CD14-positive monocyte (primary cell): ENCODE measurements around the gene GRID2. TPM values are rescaled to one million over a fixed set of nuclear protein-coding genes. Genes with fewer than 3 reads are reported as not detected.

ENCODE experiments used
- DNase-seq, 3 donors: peaks; one replicate each; pipeline ENCODE4 v3.0.0-alpha.2; 2011 to 2022
- H2AFZ ChIP-seq: 2 replicates; pipeline ENCODE4 v1.6.0; 2012; ENCODE audit warnings: mild to moderate bottlenecking, low read depth, low read length, inconsistent platforms; ENCODE audit not compliant: insufficient read depth, poor library complexity, severe bottlenecking
- H3K27ac ChIP-seq, 2 donors: 1 replicate in 1 of 2; 2 replicates in 1 of 2; pipeline ENCODE4 v1.5.1; 2012 to 2013; ENCODE audit warnings: low read length in 2 of 2, control low read depth in 1 of 2, inconsistent platforms in 1 of 2, low read depth in 1 of 2, mild to moderate bottlenecking in 1 of 2
- H3K27me3 ChIP-seq, 2 donors: one replicate each; pipeline versions ENCODE4 v1.6.0 to v1.6.1; 2011 to 2013; ENCODE audit warnings: low read length in 2 of 2; ENCODE audit not compliant: control insufficient read depth in 2 of 2, insufficient read depth in 2 of 2
- H3K36me3 ChIP-seq, 2 donors: replicated peaks in 1 of 2; 1 replicate in 1 of 2; 2 replicates in 1 of 2; pipeline versions ENCODE4 v1.5.1 to v1.6.1; 2012 to 2013; ENCODE audit warnings: low read length in 2 of 2, control low read depth in 1 of 2, inconsistent platforms in 1 of 2, mild to moderate bottlenecking in 1 of 2; ENCODE audit not compliant: insufficient read depth in 2 of 2, control insufficient read depth in 1 of 2
- H3K4me1 ChIP-seq, 2 donors: 1 replicate in 1 of 2; 2 replicates in 1 of 2; pipeline versions ENCODE4 v1.5.1 to v1.6.1; 2012 to 2013; ENCODE audit warnings: low read length in 2 of 2, control low read depth in 1 of 2, inconsistent platforms in 1 of 2, mild to moderate bottlenecking in 1 of 2, moderate library complexity in 1 of 2; ENCODE audit not compliant: insufficient read depth in 2 of 2, control insufficient read depth in 1 of 2
- H3K4me2 ChIP-seq: replicated peaks from 2 replicates; pipeline ENCODE3; 2012; ENCODE audit warnings: low read length, moderate library complexity, mild to moderate bottlenecking; ENCODE audit not compliant: poor library complexity, severe bottlenecking; ENCODE audit errors: extremely low read depth
- H3K4me3 ChIP-seq, 3 experiments: fragments of 200-600 bp in 1 of 3; sonication (generic) in 1 of 3; replicated peaks in 1 of 3; 1 replicate in 2 of 3; 2 replicates in 1 of 3; pipeline ENCODE4 v1.5.1; 2011 to 2013; ENCODE audit warnings: low read length in 3 of 3, mild to moderate bottlenecking in 3 of 3, control low read depth in 2 of 3, low read depth in 2 of 3, inconsistent platforms in 1 of 3, moderate library complexity in 1 of 3
- H3K79me2 ChIP-seq: 2 replicates; pipeline ENCODE4 v1.6.0; 2012; ENCODE audit warnings: mild to moderate bottlenecking, control low read depth, inconsistent platforms, low read length, moderate library complexity; ENCODE audit not compliant: insufficient read depth
- H3K9ac ChIP-seq: 2 replicates; pipeline ENCODE4 v1.6.0; 2017; ENCODE audit warnings: low read length, mild to moderate bottlenecking; ENCODE audit not compliant: insufficient read depth, poor library complexity, severe bottlenecking
- H3K9me3 ChIP-seq, 2 donors: replicated peaks in 1 of 2; 1 replicate in 1 of 2; 2 replicates in 1 of 2; pipeline versions ENCODE4 v1.5.1 to v1.6.1; 2012 to 2013; ENCODE audit warnings: low read length in 2 of 2, control low read depth in 1 of 2; ENCODE audit not compliant: control insufficient read depth in 1 of 2, insufficient read depth in 1 of 2
- H4K20me1 ChIP-seq: 2 replicates; pipeline ENCODE4 v1.6.0; 2012; ENCODE audit warnings: mild to moderate bottlenecking, low read length, control low read depth, moderate library complexity; ENCODE audit not compliant: insufficient read depth
- H3K27ac Mint-ChIP-seq, 7 donors: one replicate each; pipeline ENCODE4 v1.8.0; 2020; ENCODE audit warnings: mild to moderate bottlenecking in 7 of 7, mixed read lengths in 7 of 7, moderate library complexity in 6 of 7, inconsistent platforms in 2 of 7
- H3K27me3 Mint-ChIP-seq, 3 donors: one replicate each; pipeline ENCODE4 v1.8.0; 2021 to 2022; ENCODE audit warnings: low read depth in 3 of 3, mild to moderate bottlenecking in 3 of 3, mixed read lengths in 3 of 3, moderate library complexity in 3 of 3, inconsistent platforms in 1 of 3
- H3K36me3 Mint-ChIP-seq, 2 donors: one replicate each; pipeline ENCODE4 v1.8.0; 2020; ENCODE audit warnings: mixed read lengths in 2 of 2, inconsistent platforms in 1 of 2, mild to moderate bottlenecking in 1 of 2
- H3K4me1 Mint-ChIP-seq: one replicate; pipeline ENCODE4 v1.8.0; 2020; ENCODE audit warnings: mild to moderate bottlenecking, mixed read lengths
- H3K4me3 Mint-ChIP-seq, 2 donors: one replicate each; pipeline ENCODE4 v1.8.0; 2020; ENCODE audit warnings: mild to moderate bottlenecking in 2 of 2, mixed read lengths in 2 of 2, moderate library complexity in 1 of 2
- H3K9me3 Mint-ChIP-seq, 7 donors: one replicate each; pipeline ENCODE4 v1.8.0; 2020 to 2022; ENCODE audit warnings: mixed read lengths in 7 of 7, mild to moderate bottlenecking in 6 of 7, moderate library complexity in 6 of 7, inconsistent platforms in 2 of 7
- CTCF ChIP-seq: fragments of 200-600 bp; IDR thresholded peaks from one replicate; pipeline ENCODE4 v1.8.0; 2022; ENCODE audit warnings: antibody characterized with exemption, mild to moderate bottlenecking
- WGBS: methylation state at CpG from one replicate; pipeline ENCODE4 v1.1.5; 2013; ENCODE audit warnings: missing lambda C conversion rate; ENCODE audit not compliant: insufficient coverage; 5-methylcytosine and 5-hydroxymethylcytosine counted together
- intact Hi-C, 2 donors: fragments of 100-400 bp; cut with micrococcal nuclease; formaldehyde crosslinking; loops; one replicate each; pipeline versions ENCODE4 v1.15.0 to v1.15.1; 2023
- polyA plus RNA-seq, 3 donors: library from polyadenylated mRNA; depleted of rRNA in 1 of 3; unstranded in 2 of 3; stranded (reverse) in 1 of 3; fragments of 300-500 nt in 2 of 3; fragments of >200 nt in 1 of 3; fragmentation: Illumina TruSeq in 2 of 3; gene quantifications; 1 replicate in 2 of 3; 2 replicates in 1 of 3; pipeline ENCODE4 v1.2.3, GENCODE V29; 2012 to 2021

Gene GRID2
- polyA plus RNA-seq, 3 donors: not detected

- Histone ChIP-seq H2AFZ (no peak overlapping the region), H3K4me1 (no peaks in the 10 kb centered on the region), H3K4me2 (no peak overlapping the region), H3K79me2 (no peaks in the 10 kb centered on the region), H3K36me3 (no peaks in the 10 kb centered on the region), H3K9me3 (no peaks in the 10 kb centered on the region), H4K20me1 (no peaks in the 10 kb centered on the region), H3K4me3 (no peak overlapping the region), H3K27ac (no peak overlapping the region), H3K9ac (no peak overlapping the region), H3K27me3 (no peaks in the 10 kb centered on the region)
- no peak for TF ChIP-seq CTCF
- Mint-ChIP-seq H3K36me3 (no peaks in the 10 kb centered on the region), H3K9me3 (peaks cover 0 to 8% (median 0%) of the 10 kb centered on the region in 7 donors), H3K27ac (no peak overlapping the region), H3K4me3 (no peak overlapping the region), H3K4me1 (no peaks in the 10 kb centered on the region), H3K27me3 (peaks cover 0 to 2% (median 1%) of the 10 kb centered on the region in 3 donors)
- no peak for DNase-seq
- WGBS: no CpG with 5 or more reads among the region's 3 CpGs
- intact Hi-C loops: no loop called here
These were observed 1033.4 kb downstream of the GRID2 start for GRCh38 chr4:93337196-93337595.

- Histone ChIP-seq H3K9me3 (no peaks in the 10 kb centered on the region), H3K36me3 (no peaks in the 10 kb centered on the region), H3K4me2 (no peak overlapping the region), H3K9ac (no peak overlapping the region), H3K27ac (no peak overlapping the region), H2AFZ (no peak overlapping the region), H3K4me1 (no peaks in the 10 kb centered on the region), H4K20me1 (no peaks in the 10 kb centered on the region), H3K27me3 (no peaks in the 10 kb centered on the region), H3K4me3 (no peak overlapping the region), H3K79me2 (no peaks in the 10 kb centered on the region)
- no peak for DNase-seq
- Mint-ChIP-seq H3K4me3 (no peak overlapping the region), H3K27ac (no peak overlapping the region), H3K4me1 (no peaks in the 10 kb centered on the region), H3K9me3 (peaks cover 0 to 16% (median 0%) of the 10 kb centered on the region in 7 donors), H3K27me3 (peaks cover 0 to 2% (median 0%) of the 10 kb centered on the region in 3 donors), H3K36me3 (no peaks in the 10 kb centered on the region)
- no peak for TF ChIP-seq CTCF
- WGBS: 100% methylated on average over 1 of the region's 2 CpGs
- intact Hi-C loops: no loop called here
These were observed 1039.0 kb downstream of the GRID2 start for GRCh38 chr4:93342738-93343137.
